Measurements from ENCODE around the gene PCDHGA9. TPM values are rescaled to one million over a fixed set of nuclear protein-coding genes. Genes with fewer than 3 reads are reported as not detected.

PCDHGA9 gene
- total RNA-seq, 1 donor from 2014 or later, result 11.1 TPM

Other genes with a start within 250 kb of the PCDHGA9 start
- 3.6 TPM for gene PCDHB7, start 230.1 kb upstream of the PCDHGA9 start, total RNA-seq (ENCODE audit: insufficient read depth, low replicate concordance)
- gene PCDHB8, start 225.0 kb upstream of the PCDHGA9 start, total RNA-seq (ENCODE audit: insufficient read depth, low replicate concordance), result 0.72 TPM
- gene PCDHB16, start 220.4 kb upstream of the PCDHGA9 start, total RNA-seq (ENCODE audit: insufficient read depth, low replicate concordance), result 4.1 TPM
- gene PCDHB9, start 215.6 kb upstream of the PCDHGA9 start, total RNA-seq (ENCODE audit: insufficient read depth, low replicate concordance), result 1.9 TPM
- 5.5 TPM for gene PCDHB10, start 210.4 kb upstream of the PCDHGA9 start, total RNA-seq (ENCODE audit: insufficient read depth, low replicate concordance)
- gene PCDHB11, start 203.2 kb upstream of the PCDHGA9 start, total RNA-seq (ENCODE audit: insufficient read depth, low replicate concordance), result 5.1 TPM
- 2.9 TPM for gene PCDHB12, start 194.1 kb upstream of the PCDHGA9 start, total RNA-seq (ENCODE audit: insufficient read depth, low replicate concordance)
- 1.7 TPM for gene PCDHB13, start 188.9 kb upstream of the PCDHGA9 start, total RNA-seq (ENCODE audit: insufficient read depth, low replicate concordance)
- gene PCDHB14, start 179.4 kb upstream of the PCDHGA9 start, total RNA-seq (ENCODE audit: insufficient read depth, low replicate concordance), result 12.3 TPM
- gene PCDHB15, start 157.4 kb upstream of the PCDHGA9 start, total RNA-seq (ENCODE audit: insufficient read depth, low replicate concordance), result 3.4 TPM
- gene SLC25A2, start 98.7 kb upstream of the PCDHGA9 start, total RNA-seq (ENCODE audit: insufficient read depth, low replicate concordance), result 1.9 TPM
- 58.7 TPM for gene TAF7, start 82.0 kb upstream of the PCDHGA9 start, total RNA-seq (ENCODE audit: insufficient read depth, low replicate concordance)
- 0.96 TPM for gene PCDHGA1, start 72.3 kb upstream of the PCDHGA9 start, total RNA-seq (ENCODE audit: insufficient read depth, low replicate concordance)
- 4.6 TPM for gene PCDHGA2, start 64.0 kb upstream of the PCDHGA9 start, total RNA-seq (ENCODE audit: insufficient read depth, low replicate concordance)
- gene PCDHGA3, start 58.9 kb upstream of the PCDHGA9 start, total RNA-seq (ENCODE audit: insufficient read depth, low replicate concordance), result 2.2 TPM
- 1.7 TPM for gene PCDHGB1, start 52.7 kb upstream of the PCDHGA9 start, total RNA-seq (ENCODE audit: insufficient read depth, low replicate concordance)
- gene PCDHGA4, start 47.8 kb upstream of the PCDHGA9 start, total RNA-seq (ENCODE audit: insufficient read depth, low replicate concordance), result 6.0 TPM
- 4.6 TPM for gene PCDHGB2, start 42.8 kb upstream of the PCDHGA9 start, total RNA-seq (ENCODE audit: insufficient read depth, low replicate concordance)
- 1.9 TPM for gene PCDHGA5, start 38.6 kb upstream of the PCDHGA9 start, total RNA-seq (ENCODE audit: insufficient read depth, low replicate concordance)
- gene PCDHGB3, start 32.5 kb upstream of the PCDHGA9 start, total RNA-seq (ENCODE audit: insufficient read depth, low replicate concordance), result 11.8 TPM
- 7.2 TPM for gene PCDHGA6, start 28.9 kb upstream of the PCDHGA9 start, total RNA-seq (ENCODE audit: insufficient read depth, low replicate concordance)
- gene PCDHGA7, start 20.0 kb upstream of the PCDHGA9 start, total RNA-seq (ENCODE audit: insufficient read depth, low replicate concordance), result 7.0 TPM
- gene PCDHGB4, start 15.1 kb upstream of the PCDHGA9 start, total RNA-seq (ENCODE audit: insufficient read depth, low replicate concordance), result 18.3 TPM
- 3.9 TPM for gene PCDHGA8, start 10.1 kb upstream of the PCDHGA9 start, total RNA-seq (ENCODE audit: insufficient read depth, low replicate concordance)
- 15.4 TPM for gene PCDHGB5, start 4.8 kb upstream of the PCDHGA9 start, total RNA-seq (ENCODE audit: insufficient read depth, low replicate concordance)
- 9.1 TPM for gene PCDHGB6, start 5.2 kb downstream of the PCDHGA9 start, total RNA-seq (ENCODE audit: insufficient read depth, low replicate concordance)
- 10.8 TPM for gene PCDHGA10, start 10.2 kb downstream of the PCDHGA9 start, total RNA-seq (ENCODE audit: insufficient read depth, low replicate concordance)
- 13.2 TPM for gene PCDHGB7, start 14.9 kb downstream of the PCDHGA9 start, total RNA-seq (ENCODE audit: insufficient read depth, low replicate concordance)
- 7.9 TPM for gene PCDHGA11, start 18.3 kb downstream of the PCDHGA9 start, total RNA-seq (ENCODE audit: insufficient read depth, low replicate concordance)
- gene PCDHGA12, start 27.7 kb downstream of the PCDHGA9 start, total RNA-seq (ENCODE audit: insufficient read depth, low replicate concordance), result 14.4 TPM
- 42.9 TPM for gene PCDHGC3, start 73.2 kb downstream of the PCDHGA9 start, total RNA-seq (ENCODE audit: insufficient read depth, low replicate concordance)
- gene PCDHGC4, start 82.3 kb downstream of the PCDHGA9 start, total RNA-seq (ENCODE audit: insufficient read depth, low replicate concordance), result 4.8 TPM
- gene PCDHGC5, start 86.3 kb downstream of the PCDHGA9 start, total RNA-seq (ENCODE audit: insufficient read depth, low replicate concordance), result 8.2 TPM
- 16.9 TPM for gene DIAPH1, start 216.2 kb downstream of the PCDHGA9 start, total RNA-seq (ENCODE audit: insufficient read depth, low replicate concordance)
- gene HDAC3, start 234.1 kb downstream of the PCDHGA9 start, total RNA-seq (ENCODE audit: insufficient read depth, low replicate concordance), result 59.9 TPM
- 0.96 TPM for gene RELL2, start 234.2 kb downstream of the PCDHGA9 start, total RNA-seq (ENCODE audit: insufficient read depth, low replicate concordance)
- 15.4 TPM for gene FCHSD1, start 248.6 kb downstream of the PCDHGA9 start, total RNA-seq (ENCODE audit: insufficient read depth, low replicate concordance)

Measured in umbilical cord (tissue), 1 donor.